NCI-H748 treated with DMSO at 0.1 percent for 48 hours (cell line): ENCODE measurements around the gene PARD3.

ENCODE experiments used
- DNase-seq: peaks from one replicate; lab custom pipeline; 2025; lab: John Stamatoyannopoulos, UW

PARD3 gene

DNA sequence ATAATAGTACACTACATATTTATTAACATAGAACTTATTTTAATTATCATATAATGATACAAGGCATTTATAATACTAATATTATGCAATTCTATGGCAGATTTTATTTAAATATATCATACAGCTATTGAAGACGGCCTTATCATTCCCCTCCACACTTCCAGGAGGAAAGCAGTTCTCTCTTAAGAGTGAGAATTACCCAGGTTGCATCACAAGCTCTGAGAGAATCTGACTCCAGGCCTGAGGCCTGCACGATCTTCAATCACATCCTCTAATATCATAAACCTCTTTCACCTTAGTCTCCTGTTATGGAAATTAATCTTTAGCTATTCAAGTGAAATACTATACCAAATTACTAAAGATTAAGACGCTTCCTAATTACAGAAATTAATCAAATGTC lies 564.4 kb downstream of the PARD3 start:
- DNase-seq, result no peak

DNA sequence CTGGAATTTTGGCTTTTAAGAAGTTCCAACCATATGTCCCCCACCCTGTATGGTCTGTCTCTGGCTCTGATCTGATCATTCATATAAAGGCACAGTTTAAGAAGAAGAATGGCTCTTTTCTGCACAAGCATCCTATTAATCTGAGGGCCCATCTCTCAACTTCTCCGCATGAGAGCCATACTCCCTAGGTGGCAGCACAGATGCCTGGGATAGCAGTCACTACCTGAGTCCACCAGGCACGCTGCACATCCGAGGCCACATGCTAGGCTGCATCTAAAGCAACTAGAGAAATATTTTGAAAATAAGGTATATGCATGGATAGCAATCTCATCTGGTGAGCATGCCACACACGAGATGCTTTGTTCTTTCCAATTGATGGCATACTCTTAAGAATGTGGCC lies 565.5 kb downstream of the PARD3 start:
- no peak for DNase-seq

DNA sequence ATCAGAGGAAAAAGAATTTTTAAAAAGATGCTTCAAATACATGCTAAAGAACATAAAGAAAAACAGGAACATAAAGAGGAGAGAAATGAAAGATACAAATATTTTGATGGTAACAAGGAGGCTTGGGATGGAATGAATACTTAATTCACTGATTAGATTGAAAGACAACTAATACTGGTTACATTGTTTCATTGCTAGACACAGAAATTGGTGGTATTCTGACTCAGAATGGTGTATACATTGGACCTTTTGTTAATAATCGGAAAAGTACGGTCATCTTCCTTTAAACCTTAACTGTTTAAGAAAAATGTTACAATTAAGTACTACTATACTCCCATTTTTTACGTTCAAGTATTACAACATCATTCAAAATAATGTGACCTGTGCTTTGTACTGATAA lies 567.5 kb downstream of the PARD3 start:
- DNase-seq, result no peak

DNA sequence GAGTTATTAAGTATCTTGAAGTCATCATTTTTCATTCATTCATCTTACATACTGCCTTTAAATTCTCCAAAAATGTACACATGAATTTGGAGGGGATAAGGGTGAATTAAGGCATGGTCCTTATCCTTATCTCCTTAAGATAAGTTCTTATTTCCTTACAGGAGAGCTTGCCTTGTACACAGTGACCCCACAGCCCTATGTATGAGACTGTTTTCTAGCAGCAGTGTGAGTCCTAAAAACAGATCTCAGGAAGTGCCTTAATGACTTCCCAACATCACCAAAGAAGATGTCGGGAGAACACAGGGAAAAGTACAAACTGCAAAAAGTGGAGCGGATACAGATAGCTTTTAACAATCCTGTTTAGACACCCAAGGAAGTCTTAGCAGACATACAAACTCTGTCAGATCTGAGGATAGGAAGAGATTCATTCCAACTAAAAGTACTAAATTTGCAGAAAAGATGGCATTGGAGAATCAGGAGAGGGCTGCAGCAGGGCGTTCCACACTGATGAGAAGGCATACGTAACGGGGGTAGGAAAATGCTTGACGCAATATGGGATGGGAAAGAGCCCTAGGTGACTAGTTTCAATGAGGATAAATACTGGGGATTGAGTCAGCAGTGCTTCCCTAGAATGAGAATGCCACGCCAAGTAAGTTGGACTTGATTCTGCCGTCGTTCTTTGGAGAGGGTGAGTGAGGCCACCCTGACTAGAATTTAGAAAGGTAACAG lies 570.2 kb downstream of the PARD3 start:
- no peak for DNase-seq

DNA sequence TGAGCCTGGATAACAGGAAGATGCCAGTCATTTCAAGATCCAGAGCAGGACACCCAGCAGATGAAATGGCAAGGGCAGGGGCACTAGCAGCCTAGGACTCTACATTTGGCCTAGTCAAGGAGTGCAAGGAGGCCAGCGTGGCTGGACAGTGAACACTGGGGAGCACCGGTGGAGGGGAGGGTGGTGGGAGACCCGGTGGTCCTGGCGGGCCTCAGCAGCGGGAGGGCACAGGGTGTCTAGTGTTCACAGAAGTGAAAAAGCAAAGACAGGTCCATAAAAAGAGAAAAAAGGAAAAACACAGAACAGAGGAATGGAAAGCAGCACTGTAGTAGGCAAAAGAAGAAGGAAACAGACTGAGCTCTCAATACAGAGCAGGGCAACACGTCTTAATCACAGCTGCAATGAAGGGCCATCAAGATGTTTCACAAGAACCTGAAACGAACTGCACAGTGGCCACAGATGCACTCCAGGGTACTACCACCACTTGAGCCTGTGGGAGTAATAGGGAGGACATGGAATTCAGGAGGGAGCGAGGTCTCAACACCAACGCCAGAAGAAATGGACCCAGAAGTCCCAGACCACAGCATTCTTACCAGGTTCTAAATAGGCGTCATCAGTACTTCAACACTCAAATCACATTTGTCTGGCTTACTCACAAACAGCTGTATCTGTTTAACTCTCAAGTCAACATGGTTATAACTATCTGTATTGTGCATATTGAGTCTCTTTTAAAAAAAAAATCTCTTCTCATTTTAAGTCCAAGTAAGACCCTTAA lies 573.7 kb downstream of the PARD3 start:
- DNase-seq, result no peak

DNA sequence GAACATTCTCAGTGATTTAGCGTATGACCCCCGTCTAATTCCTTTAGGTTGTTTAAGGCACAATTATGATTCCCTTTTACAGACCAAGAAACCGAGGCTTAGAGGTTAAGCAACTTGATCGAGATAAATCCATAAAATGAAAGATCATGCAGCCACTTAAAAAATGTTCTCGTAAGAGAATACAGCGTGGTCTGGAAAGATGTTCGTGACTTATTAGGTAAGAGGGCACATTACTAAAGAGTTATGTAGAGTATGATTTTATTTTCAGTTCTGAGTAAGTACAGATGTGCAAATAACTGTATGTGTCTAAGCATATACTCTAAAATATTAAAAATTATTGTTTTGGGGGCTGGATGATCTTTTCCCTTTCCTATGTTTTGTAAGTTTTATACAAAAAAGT lies 575.1 kb downstream of the PARD3 start:
- DNase-seq, result no peak

DNA sequence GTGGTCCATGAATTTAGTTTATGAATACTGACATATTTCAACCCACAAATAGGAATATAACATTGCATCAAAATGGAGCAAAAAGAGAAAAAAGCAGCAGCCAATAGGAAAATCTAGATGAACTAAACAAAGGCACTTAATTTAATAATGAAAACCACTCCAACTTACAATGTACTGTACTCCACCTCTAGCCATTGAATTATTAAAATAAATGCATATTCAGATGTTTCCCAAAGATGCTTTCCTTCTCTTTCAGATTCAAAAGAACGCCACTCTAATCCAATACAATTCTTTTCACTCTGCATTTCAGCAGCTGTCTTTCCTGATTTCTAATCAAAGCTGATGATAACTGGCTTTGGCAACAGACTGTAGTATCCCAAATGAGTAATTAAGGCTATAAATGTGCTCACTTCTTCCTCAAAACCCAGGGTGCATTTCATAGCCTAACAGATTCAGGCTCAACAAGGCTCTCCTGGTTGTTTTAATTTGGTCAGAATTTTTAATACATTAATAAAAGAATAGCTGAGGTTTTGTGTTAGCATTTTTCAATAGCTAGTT lies 577.1 kb downstream of the PARD3 start:
- DNase-seq, result no peak

DNA sequence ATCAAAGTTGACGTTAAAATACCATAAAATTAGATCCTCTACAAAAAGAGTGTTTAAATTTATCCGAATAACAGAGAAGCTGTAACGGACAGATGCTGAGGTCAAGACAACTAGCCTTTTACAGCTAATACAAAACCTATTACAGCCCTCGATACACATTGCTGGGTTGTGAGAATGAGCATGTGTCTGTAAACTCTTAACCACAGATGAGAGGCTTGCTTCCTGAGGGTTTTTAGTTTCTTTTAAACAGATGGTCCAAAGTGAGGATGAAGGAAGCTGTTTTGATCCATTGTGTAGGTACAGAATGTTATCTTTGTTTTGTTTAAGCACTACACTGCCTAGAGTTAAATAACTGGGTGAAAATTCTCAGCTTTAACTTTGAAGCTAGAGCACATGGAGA lies 578.2 kb downstream of the PARD3 start:
- peak; percentile 23 for DNase-seq

DNA sequence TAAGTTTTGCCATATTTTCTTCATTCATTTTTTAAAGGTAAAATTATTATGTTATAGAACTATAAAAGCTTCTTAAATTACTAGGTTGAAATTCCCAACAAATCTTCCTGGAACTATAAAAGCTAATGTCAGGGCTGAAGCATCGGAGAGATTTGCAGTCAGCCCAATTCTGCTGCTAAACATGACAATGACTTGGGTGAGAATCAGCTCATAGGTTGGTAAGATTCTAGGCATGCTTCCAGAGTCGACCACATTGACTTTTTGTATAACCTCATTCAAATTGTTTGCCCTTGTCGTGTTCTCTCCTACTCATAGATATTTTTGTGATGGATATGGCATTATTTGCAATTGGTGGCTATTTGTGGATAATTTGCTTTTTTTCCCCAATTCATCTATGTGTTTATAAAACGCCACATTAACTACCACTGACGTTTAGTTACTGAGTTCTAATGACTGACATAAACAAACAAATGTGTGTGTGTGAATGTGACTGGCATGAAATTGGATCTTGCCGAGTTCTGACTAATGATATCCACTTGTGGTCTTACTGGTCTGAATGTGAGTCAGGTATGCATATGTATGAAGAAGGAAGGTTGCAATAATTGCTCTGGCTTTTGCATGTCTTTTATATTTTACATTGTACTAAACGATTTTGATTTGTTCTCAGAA lies 579.8 kb downstream of the PARD3 start:
- DNase-seq, result peak; percentile 37

DNA sequence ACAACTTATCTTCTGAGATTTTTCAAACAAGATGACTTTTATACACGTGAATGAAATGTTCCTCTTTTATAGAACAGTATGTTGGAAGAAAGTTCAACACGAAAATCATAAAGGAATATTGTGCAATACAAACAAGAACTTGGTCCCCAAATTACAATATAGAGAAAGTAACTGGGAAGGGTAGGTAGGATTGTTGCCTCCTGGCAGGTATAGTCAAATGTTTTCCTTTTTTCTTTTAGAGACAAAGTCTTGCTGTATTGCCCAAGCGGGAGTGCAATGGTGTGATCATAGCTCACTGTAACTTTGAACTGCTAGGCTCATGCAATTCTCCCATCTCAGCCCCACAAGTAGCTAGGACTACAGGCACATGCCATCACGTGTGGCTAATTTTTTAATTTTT lies 582.6 kb downstream of the PARD3 start:
- no peak for DNase-seq

DNA sequence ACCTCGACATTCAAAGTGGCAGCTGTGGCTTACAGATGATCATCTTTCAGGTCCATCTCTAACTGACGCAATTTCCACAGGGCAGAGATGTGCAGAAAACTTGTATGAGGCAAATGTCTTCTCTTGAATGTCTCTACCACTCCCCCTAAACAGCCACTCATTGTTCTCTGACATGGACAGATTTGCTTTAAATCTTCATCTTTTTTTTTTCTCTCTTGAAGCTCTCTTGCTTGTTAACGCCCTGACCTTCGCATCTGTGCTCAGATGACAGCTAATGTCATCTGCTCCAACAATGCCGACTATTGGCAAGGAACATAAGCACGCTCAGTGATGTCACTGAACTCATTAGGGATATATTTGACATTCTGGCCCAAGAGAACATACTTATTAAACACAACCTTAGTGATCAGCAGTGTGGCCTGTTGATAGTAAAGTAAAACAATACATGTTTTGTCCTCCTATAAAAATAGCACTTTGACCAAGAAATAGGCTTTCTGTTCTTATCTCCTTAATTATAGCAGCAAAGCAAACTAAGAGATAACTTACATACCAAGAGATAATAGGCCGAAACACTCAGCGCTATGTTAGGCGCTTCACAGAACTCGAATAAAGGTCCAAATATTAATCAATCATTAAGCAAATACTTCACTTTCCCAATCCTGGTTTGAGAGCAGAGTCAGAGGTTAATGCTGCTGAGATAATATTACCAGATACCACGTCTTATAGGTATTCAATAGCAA lies 583.5 kb downstream of the PARD3 start:
- no peak for DNase-seq

DNA sequence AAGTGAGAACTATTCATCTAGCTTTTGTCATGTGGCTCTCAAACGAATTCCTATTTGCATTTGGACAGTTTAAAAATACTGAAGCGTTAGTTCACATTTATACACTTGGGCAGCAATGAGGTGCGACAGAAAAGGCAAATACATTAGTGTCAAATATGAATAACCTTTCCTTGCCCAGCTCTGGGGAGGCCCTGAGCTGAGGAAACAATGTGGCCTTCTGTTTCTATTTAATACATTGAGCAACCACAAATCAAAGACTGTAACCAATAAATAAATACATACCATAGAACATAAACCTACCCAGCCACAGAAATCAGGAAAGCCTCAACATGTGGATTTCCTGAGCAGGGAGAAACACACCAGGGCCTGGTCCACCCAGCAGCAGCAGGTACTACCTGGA lies 585.2 kb downstream of the PARD3 start:
- DNase-seq, result no peak

DNA sequence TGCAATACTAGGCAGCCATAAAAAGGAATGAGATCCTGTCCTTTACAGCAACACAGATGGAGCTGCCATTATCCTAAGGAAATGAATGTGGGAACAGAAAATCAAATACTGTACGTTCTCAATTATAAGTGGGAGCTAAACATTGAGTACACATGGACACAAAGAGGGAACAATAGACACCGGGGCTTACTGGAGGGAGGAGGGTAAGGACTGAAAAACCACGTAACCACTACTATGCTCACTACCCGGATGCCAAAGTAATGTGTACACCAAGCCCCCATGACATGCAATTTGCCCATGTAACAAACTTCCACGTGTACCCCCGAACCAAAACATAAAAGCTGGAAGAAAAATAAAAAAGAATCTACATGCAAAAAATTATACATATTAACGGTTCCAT lies 587.0 kb downstream of the PARD3 start:
- peak; percentile 69 for DNase-seq

DNA sequence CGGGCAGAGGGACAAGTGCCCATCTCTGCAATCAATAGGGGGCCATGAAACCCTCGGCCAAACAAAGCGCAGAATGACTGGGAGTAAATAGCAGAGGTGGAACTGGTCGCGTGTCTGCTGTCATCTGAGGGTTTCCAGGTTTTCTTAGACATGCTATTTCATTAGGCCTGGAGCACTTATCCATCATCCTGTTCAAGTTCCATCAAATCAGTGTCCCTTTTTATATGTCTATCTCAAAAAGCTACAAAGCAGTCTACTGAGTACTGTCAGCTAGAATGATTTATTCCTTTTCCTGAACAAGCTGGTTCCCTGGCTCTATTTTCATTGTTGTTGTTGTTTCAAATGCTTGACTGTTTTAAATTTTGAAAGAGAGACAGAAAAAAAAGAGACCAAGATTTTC lies 590.5 kb downstream of the PARD3 start:
- DNase-seq, result peak; percentile 76

DNA sequence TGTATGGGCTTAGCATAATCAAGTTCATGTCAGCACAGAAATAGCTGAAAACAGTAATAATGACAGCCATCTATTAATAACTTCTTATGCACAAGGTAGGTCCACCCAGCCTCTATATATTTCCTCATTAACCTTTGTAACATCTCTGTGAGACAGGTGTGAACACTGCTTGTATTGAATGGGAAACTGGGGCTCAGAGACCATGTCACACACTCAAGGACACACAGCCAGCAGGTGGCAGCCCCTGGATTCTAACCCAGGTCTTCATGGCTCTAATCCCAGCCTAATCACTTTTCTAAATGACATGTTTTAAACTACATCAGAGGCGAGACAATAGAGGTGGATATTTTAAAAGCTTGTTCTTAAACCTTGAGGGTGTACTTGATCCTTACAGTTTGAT lies 591.4 kb downstream of the PARD3 start:
- DNase-seq, result no peak

DNA sequence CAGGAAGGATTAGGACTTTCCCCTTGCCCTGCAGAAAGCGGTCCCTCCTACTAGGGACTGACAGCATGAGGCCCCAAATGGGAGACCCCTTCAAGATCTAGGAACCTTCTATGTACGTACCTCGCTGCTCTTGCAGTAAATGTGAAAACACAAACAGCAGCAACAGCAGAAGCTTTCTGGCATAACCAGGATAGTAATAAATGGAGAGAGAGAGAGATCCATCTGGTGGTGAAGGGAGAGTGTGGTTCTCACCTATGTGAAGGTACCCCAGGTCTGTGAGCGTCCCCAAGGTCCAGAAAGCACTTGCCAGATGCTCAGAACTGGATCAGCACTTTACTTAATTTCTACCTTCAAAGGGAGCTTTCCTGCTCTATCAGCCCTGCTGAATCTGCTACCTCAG lies 592.7 kb downstream of the PARD3 start:
- no peak for DNase-seq

DNA sequence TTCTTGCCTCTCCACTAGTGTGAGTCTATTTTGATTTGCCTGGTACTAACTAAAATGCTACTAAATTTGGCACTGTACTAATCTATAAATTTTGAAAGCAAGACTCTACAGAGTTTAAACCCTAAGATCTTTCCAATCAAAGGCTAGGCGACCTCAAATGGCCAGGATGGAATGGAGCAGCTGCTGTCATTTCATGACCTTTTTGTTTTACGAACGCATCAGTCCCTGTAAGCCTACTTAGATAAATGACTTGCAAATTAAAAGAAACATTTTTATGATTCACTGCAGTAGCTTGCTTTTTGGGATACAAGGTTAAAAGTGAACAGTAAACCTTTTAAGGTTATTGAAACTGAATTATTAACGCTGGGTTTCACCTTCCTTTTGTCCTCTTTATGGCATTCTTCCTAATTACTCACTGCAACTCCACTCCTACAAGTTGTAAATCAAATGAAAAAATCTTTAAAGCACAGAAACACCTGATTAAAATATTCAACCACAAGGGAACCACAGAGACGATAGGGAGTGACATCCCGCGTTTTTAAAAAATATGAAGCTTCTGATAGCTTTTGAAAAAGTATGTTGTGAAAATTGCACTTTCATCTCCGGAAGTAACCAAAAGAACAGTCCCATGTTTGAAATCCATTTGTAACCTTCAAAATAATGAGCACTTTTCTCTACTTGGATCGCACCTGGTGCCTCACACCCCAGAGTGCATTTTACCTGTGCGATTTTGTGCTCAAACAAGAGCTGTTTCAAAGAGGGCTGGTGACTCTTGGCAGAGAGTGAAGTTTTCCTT lies 595.1 kb downstream of the PARD3 start:
- DNase-seq, result peak; percentile 50

DNA sequence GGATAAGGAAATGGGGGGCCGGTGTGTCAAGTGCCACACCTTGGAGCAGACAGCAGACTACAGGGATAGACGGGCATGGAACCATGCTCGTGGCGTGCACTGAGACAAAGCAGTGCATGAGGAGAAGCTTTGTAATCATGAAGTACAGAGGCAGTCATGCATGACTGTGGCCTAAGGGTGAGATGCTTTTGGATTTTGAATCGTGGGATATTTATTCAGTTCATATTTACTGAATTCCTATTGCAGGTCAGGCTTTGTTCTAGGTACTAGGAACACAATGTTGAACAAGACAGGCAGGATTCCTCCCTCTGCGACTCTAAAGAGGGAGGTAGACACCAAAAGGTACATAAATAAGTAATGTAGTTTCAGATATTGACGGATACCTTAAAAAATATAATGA lies 597.6 kb downstream of the PARD3 start:
- DNase-seq, result no peak

DNA sequence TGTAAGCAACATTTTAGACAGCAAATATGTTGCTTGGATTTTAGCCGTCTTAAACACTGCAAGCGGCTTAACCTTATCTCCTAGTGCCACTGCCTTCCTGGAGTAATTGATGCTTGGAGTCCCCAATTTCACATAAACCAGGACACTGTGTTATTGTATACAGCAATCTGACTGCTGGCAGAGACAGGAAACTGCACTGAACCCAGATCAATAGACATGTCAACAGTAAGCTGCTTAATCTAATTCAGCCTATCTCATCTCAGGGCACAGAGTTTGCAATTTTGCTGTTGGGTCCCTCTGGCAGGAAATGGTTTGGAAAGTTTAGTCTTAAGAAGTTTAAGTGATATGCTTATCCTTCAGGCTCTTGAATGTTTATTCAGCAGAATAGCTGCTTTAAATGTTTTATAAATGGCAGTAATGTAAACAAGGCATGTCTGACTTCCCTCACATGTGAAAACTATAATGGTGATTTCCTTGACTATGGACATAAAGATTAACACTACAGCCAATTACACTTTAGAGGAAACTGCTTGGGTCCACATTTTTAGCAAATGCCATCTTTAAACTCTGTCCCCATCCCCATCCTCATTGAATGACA lies 598.6 kb downstream of the PARD3 start:
- DNase-seq, result no peak

DNA sequence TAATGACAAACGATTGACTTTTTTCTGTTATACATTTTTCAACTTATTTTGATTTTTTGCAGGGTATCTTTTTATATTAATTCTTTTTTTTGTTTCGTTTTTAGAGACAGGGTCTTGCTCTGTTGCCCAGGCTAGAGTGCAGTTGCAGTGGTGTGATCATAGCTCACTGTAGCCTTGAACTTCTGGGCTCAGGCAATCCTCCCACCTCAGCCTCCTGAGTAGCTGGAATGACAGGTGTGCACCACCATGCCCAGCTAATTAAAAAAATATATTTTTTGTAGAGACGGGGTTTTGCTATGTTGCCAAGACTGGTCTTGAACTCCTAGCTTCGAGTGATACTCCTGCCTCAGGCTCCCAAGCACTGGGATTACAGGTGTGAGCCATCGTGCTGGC lies 601.3 kb downstream of the PARD3 start:
- DNase-seq, result no peak
